Stomach (tissue), 9 donors: Measurements from ENCODE around the gene MRPL27. TPM values are rescaled to one million over a fixed set of nuclear protein-coding genes. Genes with fewer than 3 reads are reported as not detected.

Experiments used
- DNase-seq, 2 donors: peaks; one replicate each; pipeline versions ENCODE4 v3.0.0 to v3.0.0-alpha.2; 2013 to 2019
- H3K27ac ChIP-seq, 5 donors: fragments of 200-600 bp in 4 of 5; sonication (generic) in 4 of 5; one replicate each; pipeline ENCODE4 v1.5.1; 2013 to 2019; ENCODE audit warnings: mild to moderate bottlenecking in 1 of 5, moderate library complexity in 1 of 5
- H3K27me3 ChIP-seq, 3 donors: fragments of 200-600 bp; sonication (generic); one replicate each; pipeline ENCODE4 v1.5.1; 2017 to 2019; ENCODE audit warnings: mixed run types in 1 of 3
- H3K36me3 ChIP-seq, 4 donors: fragments of 200-600 bp; sonication (generic); 1 replicate in 3 of 4; 2 replicates in 1 of 4; pipeline ENCODE4 v1.5.1; 2016 to 2019
- H3K4me1 ChIP-seq, 4 donors: fragments of 200-600 bp; sonication (generic); one replicate each; pipeline ENCODE4 v1.5.1; 2016 to 2019
- H3K4me3 ChIP-seq, 4 donors: fragments of 200-600 bp; sonication (generic) in 3 of 4; one replicate each; pipeline ENCODE4 v1.5.1; 2016 to 2019; ENCODE audit warnings: mild to moderate bottlenecking in 1 of 4
- H3K9me3 ChIP-seq, 4 donors: fragments of 200-600 bp; sonication (generic); one replicate each; pipeline ENCODE4 v1.5.1; 2016 to 2019
- EP300 ChIP-seq: sonication (generic); formaldehyde crosslinking; IDR thresholded peaks from one replicate; pipeline ENCODE4 v1.6.1; 2017; ENCODE audit warnings: antibody characterized with exemption
- POLR2A ChIP-seq, 4 donors: fragments of 450-650 bp; IDR thresholded peaks; one replicate each; pipeline ENCODE4 v1.6.1; 2016; ENCODE audit warnings: antibody characterized with exemption in 4 of 4, control low read depth in 2 of 4, mild to moderate bottlenecking in 1 of 4, moderate library complexity in 1 of 4
- POLR2AphosphoS5 ChIP-seq, 3 donors: sonication (generic); formaldehyde crosslinking; IDR thresholded peaks; one replicate each; pipeline ENCODE4 v1.6.1; 2016; ENCODE audit warnings: antibody characterized with exemption in 3 of 3
- WGBS, 5 donors: extraction: QIAGEN DNeasy Blood & Tissue Kit in 3 of 5; methylation state at CpG; one replicate each; pipeline versions ENCODE4 v1.1.5 to v1.1.7; 2013 to 2018; 5-methylcytosine and 5-hydroxymethylcytosine counted together
- intact Hi-C: fragments of 100-400 bp; cut with DNase I; formaldehyde crosslinking; loops from one replicate; pipeline ENCODE4 v1.15.1; 2023; ENCODE audit warnings: low total_unique reads
- polyA plus RNA-seq, 3 donors: library from polyadenylated mRNA; stranded (reverse); fragments of 200-250 nt; gene quantifications; one replicate each; pipeline ENCODE4 v1.2.3, GENCODE V29; 2013
- total RNA-seq, 5 donors: library from RNA; depleted of rRNA; stranded (reverse); fragments of >200 nt; gene quantifications; one replicate each; pipeline versions ENCODE4 v1.1.0 to v1.2.3, GENCODE V29; 2014 to 2016
- TF ChIP-seq, protein P1 (sequence below), 7 experiments: fragments of 450-650 bp in 4 of 7; fragments of 200-600 bp in 3 of 7; sonication (generic) in 3 of 7; IDR thresholded peaks; one replicate each; pipeline ENCODE4 v1.5.1; 2016 to 2019; ENCODE audit warnings: antibody characterized with exemption in 7 of 7, control low read depth in 2 of 7, mild to moderate bottlenecking in 1 of 7
- donor health status: healthy with polysubstance abuse.
- donor health status: Bipolar disorder and iron deficiency.
- donor health status: healthy.

MRPL27 gene
- total and polyA plus RNA-seq, 8 donors, result 25.0 to 258 (median 60.1) TPM

DNA sequence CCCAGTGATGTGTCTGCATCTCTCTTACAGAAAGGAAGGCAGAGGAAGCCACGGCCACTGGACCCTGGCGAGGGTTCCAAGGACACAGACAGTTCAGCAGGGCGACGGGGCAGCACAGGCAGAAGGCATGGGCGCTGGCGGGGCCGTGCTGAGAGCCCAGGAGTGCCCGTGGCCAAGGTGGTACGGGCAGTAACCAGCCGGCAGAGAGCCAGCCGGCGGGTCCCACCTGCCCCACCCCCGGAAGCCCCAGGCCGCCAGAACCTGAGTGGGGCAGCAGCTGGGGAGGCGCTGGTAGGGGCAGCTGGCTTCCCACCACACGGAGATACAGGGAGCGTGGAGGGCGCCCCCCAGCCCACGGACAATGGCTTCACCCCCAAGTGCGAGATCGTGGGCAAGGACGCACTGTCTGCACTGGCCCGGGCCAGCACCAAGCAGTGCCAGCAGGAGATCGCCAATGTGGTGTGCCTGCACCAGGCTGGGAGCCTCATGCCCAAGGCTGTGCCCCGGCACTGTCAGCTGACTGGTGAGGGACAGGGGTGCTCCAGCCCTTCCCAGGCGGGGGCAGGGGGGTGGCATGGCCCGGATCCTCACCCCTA lies 19.3 kb downstream of the MRPL27 start:
- H3K27me3 ChIP-seq, result no peaks in the 10 kb centered on the region
- intact Hi-C loops, result no loop called here
- no peaks in the 10 kb centered on the region for H3K9me3 ChIP-seq
- H3K4me3 ChIP-seq, result no peak overlapping the region
- TF ChIP-seq EP300, result no peak
- TF ChIP-seq POLR2A (IDR thresholded peaks at IDR 0.05), result no peak
- TF ChIP-seq POLR2AphosphoS5 (IDR thresholded peaks at IDR 0.05), result no peak
- TF ChIP-seq, protein P1, sequence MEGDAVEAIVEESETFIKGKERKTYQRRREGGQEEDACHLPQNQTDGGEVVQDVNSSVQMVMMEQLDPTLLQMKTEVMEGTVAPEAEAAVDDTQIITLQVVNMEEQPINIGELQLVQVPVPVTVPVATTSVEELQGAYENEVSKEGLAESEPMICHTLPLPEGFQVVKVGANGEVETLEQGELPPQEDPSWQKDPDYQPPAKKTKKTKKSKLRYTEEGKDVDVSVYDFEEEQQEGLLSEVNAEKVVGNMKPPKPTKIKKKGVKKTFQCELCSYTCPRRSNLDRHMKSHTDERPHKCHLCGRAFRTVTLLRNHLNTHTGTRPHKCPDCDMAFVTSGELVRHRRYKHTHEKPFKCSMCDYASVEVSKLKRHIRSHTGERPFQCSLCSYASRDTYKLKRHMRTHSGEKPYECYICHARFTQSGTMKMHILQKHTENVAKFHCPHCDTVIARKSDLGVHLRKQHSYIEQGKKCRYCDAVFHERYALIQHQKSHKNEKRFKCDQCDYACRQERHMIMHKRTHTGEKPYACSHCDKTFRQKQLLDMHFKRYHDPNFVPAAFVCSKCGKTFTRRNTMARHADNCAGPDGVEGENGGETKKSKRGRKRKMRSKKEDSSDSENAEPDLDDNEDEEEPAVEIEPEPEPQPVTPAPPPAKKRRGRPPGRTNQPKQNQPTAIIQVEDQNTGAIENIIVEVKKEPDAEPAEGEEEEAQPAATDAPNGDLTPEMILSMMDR (IDR thresholded peaks at IDR 0.05), result no peak
- 57 to 89% (median 78%) methylated on average over 14 to 27 of the region's 27 CpGs for WGBS, 5 donors
- peaks cover 35 to 73% (median 60%) of the 10 kb centered on the region in 4 donors for H3K4me1 ChIP-seq
- peak overlapping the region; percentile 36 to 67 (median 53) for H3K27ac ChIP-seq
- peak in 1 of 2 donors; percentile 25 for DNase-seq
- peaks cover 53 to 76% (median 72%) of the 10 kb centered on the region in 4 donors for H3K36me3 ChIP-seq

DNA sequence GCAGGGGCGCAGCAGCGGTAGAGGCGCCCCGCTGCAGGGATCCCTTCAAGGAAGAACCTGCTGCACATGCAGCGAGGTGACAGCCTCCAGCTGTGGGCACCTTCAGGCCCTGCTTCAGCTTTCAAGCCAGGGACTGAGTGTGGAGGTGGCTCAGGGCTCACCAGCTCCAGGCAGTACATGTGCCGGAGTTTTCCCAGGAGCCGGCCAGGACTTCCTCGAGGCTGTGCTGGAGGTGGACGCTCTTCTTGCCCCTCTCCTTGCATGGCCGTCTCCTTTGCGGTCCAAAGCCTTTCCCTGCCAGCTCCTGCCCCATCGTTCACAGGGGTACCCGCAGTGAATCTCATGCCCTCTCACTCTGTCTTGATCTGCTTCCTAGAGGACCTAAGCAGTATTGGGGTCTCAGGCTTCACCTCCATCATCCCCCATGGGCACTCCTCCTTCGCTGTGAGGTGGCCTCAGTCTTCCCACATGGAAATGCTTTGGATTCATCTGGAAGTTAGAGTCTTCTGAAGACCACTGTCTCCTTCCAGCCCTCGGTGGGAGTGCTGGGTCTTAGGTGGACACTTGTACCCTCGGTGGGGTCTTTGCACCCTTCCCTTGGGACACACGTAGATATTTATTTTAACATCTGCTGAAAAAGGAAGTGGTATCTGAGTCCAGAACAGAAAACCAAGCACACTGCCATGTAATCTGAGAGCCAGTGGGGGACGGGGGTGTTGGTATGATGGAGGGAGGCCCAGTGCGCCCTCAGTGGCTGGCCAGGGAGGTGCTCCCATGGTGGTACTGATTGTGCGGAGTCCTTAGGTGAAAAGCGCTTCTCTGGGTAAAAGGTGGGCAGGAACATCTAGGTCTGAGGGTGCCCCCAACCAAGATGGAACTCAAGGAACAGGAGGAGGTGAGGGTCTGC lies 20.0 kb downstream of the MRPL27 start:
- TF ChIP-seq POLR2A (IDR thresholded peaks at IDR 0.05), result no peak
- no peak for TF ChIP-seq EP300
- TF ChIP-seq POLR2AphosphoS5 (IDR thresholded peaks at IDR 0.05), result no peak
- TF ChIP-seq, protein P1 (IDR thresholded peaks at IDR 0.05), result no peak
- peak overlapping the region; percentile 36 to 67 (median 53) for H3K27ac ChIP-seq
- H3K9me3 ChIP-seq, result no peaks in the 10 kb centered on the region
- peak overlapping the region in 1 of 4 donors; percentile 13 for H3K4me3 ChIP-seq
- DNase-seq, result no peak
- intact Hi-C loops, result no loop called here
- no peaks in the 10 kb centered on the region for H3K27me3 ChIP-seq
- peaks cover 39 to 74% (median 65%) of the 10 kb centered on the region in 4 donors for H3K4me1 ChIP-seq
- H3K36me3 ChIP-seq, result peaks cover 46 to 68% (median 64%) of the 10 kb centered on the region in 4 donors
- WGBS, 5 donors, result 74 to 86% (median 77%) methylated on average over 16 to 21 of the region's 21 CpGs

DNA sequence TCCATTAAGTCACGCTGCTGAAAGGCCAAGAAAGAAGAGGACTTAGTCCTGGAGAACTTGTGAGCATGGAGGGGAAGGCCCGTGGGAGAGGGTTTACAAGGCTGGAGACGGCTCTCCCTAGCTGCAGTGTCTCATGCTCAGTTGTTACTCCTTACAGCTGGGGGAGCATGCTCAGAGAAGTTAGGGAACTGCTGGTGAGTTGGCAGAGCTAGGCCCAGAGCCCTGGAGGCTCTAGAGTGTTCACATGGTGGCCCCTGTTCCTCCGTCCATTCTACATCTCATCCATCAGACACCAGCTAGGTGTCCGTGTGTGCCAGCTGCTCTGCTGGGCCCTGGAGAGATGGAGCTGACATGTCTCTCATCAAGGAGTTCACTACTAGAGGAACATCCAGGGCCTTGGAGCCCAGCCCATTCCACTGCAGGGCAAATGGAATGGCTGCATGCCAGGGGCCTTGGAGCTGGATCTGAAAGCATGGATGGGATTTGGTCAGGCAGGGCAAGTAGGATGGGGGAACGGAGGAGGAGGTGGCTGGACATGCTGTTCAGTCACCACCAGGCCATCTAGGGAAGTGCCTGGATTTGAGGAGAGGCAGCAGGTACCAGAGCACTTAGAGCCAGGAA lies 20.8 kb downstream of the MRPL27 start:
- peak in 1 of 2 donors; percentile 88 for DNase-seq
- WGBS, 5 donors, result 43 to 70% (median 45%) methylated on average over 5 to 6 of the region's 6 CpGs

More for the DNA sequence above, 20.8 kb downstream of the MRPL27 start:
- no peaks in the 10 kb centered on the region for H3K9me3 ChIP-seq
- H3K27me3 ChIP-seq, result no peaks in the 10 kb centered on the region
- H3K36me3 ChIP-seq, result peaks cover 38 to 61% (median 57%) of the 10 kb centered on the region in 4 donors
- TF ChIP-seq POLR2AphosphoS5 (IDR thresholded peaks at IDR 0.05) (no peak), POLR2A (IDR thresholded peaks at IDR 0.05) (no peak), EP300 (no peak)
- TF ChIP-seq, protein P1 (IDR thresholded peaks at IDR 0.05), result no peak
- peaks cover 46 to 76% (median 72%) of the 10 kb centered on the region in 4 donors for H3K4me1 ChIP-seq
- intact Hi-C loops, result no loop called here
- peak overlapping the region; percentile 36 to 91 (median 53) for H3K27ac ChIP-seq
- H3K4me3 ChIP-seq, result peak overlapping the region in 1 of 4 donors; percentile 13
